Skin of body (tissue), 2 donors: ENCODE data around the gene B3GNT2. TPM values are rescaled to one million over a fixed set of nuclear protein-coding genes. Genes with fewer than 3 reads are reported as not detected.
"Not testable (repeated sequence)": the region's sequence is repeated elsewhere in the genome, so short reads cannot be mapped to it uniquely, and the experiment has no call there.

Experiments
- DNase-seq: peaks from one replicate; lab custom pipeline; 2025; lab: John Stamatoyannopoulos, UW
- total RNA-seq: library from RNA; depleted of rRNA; stranded (reverse); fragments of >200 nt; gene quantifications from one replicate; pipeline ENCODE4 v1.2.3, GENCODE V29; 2014

The B3GNT2 gene, protein sequence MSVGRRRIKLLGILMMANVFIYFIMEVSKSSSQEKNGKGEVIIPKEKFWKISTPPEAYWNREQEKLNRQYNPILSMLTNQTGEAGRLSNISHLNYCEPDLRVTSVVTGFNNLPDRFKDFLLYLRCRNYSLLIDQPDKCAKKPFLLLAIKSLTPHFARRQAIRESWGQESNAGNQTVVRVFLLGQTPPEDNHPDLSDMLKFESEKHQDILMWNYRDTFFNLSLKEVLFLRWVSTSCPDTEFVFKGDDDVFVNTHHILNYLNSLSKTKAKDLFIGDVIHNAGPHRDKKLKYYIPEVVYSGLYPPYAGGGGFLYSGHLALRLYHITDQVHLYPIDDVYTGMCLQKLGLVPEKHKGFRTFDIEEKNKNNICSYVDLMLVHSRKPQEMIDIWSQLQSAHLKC
- 25.4 TPM for total RNA-seq

DNA sequence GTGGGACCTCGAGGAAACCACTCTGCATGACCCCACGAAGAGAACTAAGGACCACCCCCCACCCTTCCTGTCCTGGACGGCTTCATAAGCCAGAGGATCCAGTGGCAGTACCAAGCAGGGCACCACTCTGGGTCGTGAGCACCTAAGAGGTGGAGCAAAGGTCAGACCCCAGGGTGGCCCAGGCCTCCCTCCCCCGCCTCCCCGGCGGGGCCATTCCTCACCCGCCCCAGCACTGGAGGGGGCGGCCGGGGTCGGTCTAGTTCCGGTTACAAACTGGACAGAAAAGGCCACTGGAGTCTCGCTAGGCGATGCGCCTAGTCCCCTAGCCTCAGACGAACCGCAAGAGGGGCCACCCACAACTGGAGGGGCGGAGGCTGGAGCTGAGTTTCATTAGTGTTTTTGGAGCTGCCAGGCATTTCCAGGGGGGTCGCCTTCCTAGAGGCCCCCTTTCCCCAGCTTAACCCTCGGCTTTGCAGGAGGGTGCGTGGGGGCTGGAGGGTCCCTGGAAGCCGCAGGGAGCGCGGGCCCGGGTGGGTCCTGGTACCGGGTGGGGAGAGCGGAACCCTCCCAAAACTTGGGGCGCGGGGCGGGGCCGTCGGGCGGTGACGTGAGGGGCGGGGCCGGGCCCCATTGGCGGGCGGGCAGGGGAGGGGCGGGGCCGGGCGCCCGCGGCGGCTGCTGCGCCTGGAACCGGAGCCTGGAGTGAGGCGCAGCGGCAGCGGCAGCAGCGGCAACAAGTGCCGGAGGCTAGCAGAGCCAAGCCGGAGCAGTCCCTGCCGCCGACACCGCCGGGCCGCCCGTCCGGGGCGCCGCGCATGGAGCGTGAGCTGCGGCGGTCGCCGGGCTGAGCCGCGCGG lies at the start of gene B3GNT2:
Gene B3GNT2, plus strand, starts transcription at position 695 of the 857 bp plus-strand sequence. CDS start 26,106 bp downstream, outside the sequence.
- peak; percentile 60 for DNase-seq

DNA sequence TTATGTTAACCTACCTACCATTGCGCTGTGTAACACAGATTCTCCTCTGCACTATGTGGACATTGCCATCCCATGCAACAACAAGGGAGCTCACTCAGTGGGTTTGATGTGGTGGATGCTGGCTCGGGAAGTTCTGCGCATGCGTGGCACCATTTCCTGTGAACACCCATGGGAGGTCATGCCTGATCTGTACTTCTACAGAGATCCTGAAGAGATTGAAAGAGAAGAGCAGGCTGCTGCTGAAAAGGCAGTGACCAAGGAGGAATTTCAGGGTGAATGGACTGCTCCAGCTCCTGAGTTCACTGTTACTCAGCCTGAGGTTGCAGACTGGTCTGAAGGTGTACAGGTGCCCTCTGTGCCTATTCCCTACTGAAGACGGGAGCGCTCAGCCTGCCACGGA lies 49.1 kb upstream of the B3GNT2 start:
- not testable (repeated sequence) for DNase-seq

DNA sequence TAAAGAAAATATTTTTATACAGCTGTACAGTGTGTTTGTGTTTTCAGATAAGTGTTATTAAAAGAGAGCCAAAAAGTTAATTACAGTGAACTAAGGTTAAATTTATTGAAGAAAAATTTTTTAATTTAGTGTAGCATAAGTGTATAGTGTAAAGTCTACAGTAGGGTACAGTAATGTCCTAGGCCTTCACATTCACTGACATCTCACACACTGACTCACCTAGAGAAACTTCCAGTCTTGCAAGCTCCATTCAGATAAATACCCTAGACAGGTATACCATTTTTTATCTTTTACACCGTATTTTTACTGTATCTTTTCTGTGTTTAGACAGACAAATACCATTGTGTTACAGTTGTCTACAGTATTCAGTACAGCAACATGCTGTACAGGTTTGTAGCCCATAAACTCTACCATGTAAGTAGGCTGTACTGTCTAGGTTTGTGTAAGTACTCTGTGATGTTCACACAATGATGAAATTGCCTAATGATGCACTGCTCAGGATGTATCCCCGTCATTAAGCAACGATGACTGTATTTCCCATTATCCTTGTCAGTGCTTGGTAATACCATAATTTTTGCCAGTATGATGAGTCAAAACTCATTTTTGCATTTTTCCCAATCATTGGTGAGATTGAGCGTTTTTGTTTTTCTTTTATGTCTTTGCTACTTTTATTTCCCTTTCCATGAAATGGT lies 48.2 kb upstream of the B3GNT2 start:
- no peak for DNase-seq

DNA sequence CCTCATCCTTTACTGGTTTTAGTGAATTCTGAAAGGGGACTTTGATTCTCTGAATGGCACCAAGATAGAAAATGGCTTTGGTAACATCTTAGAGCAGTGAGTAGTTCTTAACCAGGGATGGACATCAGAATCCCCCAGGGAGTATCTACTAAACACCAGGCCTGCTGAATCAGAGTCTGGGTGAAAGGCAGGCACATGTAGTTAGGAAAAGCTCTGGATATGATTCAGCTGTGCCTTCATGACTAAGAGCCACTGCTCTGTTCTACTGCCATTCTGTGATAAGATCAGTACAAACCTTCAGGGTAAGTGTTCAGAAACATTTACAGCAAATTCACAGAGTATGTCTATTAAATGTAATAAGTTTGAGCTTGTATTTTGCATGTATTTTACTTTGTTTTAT lies 46.2 kb upstream of the B3GNT2 start:
- no peak for DNase-seq

DNA sequence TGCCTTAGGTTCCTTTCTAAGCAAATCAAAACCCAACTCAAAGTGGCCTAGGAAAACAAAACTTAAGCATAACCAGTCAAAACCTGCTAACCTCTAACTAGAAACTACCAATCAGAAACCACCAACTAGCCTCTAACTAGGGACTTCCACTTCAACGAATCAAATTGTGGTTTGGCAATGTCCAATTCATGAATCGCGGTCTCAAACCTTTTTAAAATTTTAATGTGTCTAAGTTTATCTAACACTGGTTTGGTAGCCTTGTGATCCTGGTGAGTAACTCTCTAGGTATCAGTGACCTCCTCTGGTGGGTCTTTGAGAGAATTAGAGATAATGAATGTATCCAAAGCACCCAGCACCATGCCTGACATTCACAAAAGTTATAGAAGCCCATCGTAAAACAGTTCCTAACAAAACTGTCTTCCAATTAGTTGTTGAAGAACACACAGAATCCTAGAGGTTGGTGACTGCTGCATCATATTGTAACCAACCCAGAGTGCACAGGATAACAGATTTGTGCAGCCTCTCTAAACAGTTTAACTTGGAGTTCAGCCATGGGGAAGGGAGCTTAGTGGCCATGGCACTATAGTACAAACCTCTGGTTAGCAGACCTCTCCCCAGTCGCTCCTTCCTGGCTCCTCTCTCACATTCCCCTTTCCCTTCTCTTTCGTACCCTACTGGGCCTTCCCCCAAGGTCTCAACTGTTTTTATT lies 45.2 kb upstream of the B3GNT2 start:
- DNase-seq = no peak

DNA sequence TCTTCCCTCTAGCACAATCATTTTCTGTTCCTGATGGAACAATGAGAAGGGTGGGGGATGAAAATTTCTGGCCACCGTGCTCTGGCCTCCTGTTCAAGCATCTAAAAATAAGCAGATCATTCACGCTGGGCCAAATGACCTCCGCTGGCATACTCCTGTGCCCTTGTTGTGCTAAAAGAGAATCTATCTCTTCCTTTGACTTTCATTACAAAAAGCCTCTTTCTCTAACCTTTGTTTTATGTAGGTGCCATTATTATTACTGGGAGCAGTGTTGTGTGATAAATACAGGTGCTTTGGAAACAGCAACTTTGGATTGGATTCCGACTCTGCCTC lies 44.6 kb upstream of the B3GNT2 start:
- DNase-seq = no peak

DNA sequence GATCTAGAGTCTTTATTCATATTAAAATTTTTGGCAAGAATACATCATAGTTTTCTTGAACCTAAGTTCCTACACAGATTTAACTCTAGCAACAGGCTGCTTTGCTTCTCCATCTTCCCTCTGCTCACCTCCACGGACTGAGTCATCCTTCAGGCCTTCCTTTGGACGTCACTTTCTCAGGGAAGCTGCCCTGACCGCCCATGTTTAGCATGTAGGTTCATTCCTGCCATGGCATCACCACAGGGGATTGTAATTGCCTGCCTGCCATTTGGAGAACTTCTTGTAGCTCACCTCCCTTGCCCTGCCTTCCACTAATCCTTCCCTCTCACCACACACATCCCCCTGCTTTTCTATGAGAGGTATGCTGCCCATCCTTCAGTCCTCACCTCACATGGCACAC lies 43.9 kb upstream of the B3GNT2 start:
- DNase-seq = no peak

DNA sequence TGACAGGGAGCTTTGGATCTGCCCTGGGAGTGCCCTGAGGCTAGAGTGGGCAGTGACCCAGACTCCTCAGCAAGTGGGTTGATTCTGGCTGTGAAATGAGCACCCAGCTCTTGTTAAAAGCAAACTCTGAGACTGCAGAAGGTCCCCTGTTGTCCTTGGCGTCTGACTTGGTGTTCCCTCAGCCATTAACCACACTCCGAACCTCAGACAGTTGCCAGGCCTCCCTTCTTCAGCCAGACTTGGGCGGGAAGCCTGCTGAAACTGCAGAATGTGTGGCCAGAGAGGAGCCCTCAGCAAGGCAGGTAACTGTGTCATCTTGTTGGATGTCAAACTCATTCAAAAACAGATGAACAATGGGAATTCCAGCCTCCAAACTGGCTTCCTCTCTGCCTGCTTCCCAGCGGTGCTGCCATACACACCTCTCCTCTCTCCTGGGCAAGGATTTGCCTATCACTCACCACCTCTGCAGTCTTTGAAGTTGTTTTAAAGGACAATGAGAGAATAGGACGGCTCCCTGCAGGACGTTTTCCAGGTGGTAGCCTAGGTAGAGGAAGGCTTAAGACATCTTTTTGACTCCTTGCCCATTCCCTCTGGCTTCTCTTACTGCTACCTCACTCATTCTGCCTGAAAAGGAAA lies 38.9 kb upstream of the B3GNT2 start:
- no peak for DNase-seq

DNA sequence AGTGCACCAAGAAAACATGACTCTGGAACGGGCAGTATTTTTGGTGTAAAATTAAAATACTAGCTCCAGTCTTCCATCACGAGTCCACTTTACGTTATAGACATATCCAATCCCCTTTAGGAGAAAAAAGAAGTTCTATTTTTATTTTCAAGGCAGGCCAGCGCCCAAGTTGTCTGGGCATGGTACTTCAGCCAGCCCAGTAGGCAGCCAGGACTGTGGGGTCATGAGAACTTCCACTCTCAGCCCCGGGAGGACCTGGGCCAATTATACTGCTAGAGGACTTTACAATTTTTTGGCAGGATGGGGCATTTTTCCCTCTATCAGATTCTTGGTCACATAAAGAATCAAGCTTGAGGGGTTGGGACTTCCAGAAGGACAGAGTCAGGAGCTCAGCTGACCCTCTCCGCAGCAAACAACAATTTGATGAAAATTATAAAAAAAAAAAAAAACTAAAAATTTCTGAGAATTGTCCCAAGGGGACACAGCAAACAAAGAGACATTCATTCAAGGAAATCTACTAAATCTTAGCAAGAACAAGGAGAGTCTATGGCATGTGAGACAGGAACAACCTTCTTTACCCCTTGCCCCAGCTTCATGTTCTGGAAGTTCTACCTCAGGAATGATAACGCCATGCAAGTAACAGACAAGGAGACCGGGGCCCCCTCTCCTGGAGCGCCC lies 37.3 kb upstream of the B3GNT2 start:
- no peak for DNase-seq

DNA sequence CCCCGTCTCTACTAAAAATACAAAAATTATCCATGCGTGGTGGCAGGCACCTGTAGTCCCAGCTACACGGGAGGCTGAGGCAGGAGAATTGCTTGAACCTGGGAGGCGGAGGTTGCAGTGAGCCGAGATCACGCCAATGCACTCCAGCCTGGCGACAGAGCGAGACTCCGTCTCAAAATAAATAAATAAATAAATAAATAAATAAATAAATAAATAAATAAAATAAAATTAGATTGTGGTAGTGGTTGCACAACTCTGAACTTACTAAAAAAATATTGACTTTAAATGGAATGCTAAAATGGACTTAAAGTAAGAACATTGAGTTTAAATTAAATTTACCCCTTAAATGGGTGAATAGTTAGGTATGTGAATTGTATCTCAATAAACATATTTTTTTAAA lies 35.2 kb upstream of the B3GNT2 start:
- not testable (repeated sequence) for DNase-seq

DNA sequence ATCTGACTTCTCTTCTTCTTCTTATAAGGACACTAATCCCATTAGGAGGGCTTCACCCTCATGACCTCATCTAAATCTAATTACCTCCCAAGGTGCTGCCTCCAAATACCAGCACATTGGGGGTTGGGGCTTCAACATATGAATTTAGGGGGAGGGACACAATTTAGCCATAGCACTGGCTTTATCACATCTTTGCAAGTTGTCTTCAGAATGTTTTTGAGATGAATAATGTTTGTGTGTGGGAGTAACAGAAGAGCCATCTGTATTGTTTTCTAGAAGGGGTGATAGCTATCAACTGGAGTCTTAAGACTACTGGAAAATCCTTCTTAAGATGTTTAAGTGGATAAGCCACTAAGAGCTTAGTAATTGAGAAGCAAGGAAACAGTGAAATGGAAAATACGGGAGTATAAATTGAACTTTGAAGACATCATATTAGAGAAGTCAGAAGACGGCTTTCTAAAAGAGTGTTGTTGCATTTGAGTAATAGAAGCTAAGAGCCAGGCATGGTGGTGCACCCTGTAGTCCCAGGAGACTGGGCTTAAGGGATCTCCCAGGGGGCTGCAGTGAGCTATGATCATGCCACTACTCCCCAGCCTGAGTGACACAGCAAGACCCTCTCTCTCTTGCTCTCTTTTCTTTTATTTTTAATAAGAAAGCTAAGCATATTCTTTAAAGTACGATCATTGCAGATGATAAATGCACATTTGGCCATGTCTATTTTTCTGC lies 32.6 kb upstream of the B3GNT2 start:
- no peak for DNase-seq

DNA sequence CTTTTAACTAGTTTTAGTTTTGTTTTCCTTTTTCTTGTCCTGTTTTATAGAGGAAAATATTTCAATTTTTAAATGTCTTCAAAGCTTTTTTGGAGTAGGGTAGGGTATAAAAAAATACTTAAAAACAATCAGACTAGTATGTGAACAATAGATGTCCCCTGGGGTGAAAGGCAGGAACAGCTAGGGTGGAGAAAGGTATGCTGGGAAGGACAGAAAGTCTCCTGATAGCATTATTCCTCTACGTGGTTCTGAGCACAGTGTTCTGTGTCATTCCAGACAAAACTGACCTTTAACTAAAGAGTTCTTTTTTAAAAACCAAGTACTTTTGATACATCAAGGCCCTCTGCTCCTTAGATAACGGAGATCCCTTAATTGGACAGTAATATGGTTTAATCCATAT lies 32.1 kb upstream of the B3GNT2 start:
- DNase-seq = no peak

DNA sequence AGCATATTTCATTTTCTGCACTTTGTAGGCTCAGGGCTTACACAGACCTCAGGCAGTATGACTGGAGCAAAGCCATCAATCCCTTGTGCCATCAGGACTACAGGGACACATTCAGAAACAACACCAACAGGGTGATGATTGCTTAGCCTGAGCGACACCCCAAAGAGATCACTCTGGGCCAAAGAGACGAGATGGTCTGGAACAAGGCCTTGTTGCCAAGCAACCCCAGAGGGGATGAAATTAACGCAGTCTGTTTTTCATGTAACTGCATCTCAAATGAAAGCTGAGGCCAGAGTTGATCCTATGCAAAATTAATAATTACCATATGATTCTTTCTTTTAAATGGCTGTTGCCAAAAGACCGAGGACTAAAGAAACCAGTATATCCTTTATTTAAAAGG lies 20.2 kb upstream of the B3GNT2 start:
- peak; percentile 7 for DNase-seq

DNA sequence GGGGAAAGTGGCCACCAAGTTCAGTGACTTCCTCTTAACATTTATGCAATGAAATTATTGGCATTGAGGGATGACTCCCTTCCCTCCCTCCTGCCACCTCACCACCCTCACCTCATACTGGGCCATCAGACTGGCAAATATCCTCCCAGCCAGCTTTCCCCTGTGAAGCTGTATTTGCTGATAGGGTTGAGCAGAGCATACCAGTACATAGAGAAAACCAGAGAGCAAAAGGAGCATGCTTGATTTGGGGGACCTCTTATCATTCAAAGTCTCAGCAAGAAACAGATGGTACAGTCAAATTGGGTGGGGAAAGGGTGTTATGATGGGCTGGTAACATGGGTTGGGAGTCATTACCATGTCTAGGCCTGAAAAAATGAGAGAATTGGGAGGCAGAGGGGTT lies 19.1 kb upstream of the B3GNT2 start:
- no peak for DNase-seq

DNA sequence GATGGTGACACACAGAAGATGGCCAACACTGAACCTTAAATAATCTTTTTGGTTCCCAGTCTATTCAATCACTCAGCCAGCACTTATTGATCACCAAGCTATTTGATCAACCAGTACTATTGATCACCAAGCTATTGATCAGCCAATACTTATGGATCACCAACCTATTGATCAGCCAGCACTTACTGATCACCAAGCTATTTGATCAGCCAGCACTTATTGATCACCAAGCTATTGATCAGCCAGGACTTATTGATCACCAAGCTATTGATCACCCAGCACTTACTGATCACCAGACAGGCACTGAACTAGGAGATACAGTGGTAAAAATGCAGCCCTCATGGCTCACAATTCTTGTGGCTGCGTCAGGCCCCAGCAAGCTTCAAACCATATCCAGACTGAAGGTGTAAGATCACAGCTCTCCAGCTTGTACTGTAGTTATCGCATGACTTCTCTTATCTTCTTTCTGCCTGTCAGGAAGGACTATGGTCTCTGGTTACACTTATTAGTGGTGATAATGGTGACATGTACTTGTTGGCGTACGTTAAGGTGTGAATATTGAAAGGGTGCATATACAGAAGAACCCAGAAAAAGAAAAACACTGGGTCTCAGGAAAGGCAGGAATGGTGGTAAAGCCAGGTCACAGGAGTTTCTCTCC lies 18.4 kb upstream of the B3GNT2 start:
- no peak for DNase-seq

DNA sequence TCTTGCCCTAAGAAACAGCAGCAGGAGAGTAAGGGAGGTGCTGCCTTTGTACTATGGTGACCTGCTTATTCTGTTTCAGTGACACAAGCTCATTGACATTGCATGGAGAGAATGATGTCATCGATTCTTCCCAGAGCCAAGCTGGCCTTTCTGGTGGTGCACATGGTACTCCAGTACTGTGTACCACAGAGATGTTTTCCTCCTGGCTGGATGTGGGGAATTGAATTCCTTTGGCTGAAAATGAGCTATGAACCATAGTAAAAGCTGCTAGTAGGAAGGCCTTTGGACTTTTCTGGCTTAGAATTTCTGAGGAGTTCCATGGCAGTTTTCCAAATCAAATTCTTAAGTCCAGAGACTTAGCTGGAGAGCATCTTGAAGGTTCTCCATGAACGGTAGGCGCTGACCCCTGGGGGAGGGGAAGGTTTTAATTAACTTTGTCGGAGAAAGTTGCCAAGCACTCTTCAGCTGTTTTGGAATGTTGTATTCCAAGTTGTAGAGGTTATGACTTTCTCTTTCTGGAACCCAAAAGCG lies 17.1 kb upstream of the B3GNT2 start:
- DNase-seq = peak; percentile 53

DNA sequence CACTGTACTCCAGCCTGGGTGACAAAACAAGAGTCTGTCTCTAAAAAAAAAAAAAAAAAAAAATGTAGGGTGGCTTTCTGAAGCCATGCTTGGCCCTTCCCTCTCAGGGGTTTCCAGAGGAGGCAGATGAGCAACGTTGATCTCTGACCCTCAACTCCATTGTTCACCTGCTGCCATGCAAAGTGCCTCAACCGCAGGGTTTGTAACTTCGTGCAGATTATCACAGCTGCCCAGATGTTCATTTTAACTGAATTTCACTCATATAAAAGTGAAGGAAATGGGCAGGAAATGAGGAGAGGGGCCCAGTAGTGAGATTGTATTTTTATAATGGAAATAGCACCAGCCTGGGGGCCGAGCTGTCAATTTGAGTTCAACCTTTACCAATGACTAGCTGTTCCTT lies 14.9 kb upstream of the B3GNT2 start:
- no peak for DNase-seq

DNA sequence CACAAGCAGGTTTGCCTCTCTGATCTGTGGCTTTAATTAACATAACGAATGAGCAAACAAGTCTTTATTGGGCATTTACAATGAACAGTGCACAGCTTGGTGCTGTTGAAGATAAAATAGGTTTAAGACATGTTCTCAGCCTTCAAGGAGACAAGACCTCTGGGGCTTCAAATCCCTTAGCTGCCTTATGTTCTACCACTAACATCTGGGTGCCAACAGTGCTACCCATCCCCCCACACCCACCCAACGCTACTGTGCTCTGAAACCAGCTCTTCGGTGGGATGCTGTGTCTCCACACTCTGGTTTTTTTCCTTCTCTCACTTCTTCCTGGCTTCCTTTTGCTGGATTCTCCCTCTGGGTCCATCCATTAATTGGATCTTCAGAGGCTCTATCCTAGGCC lies 14.1 kb upstream of the B3GNT2 start:
- DNase-seq = no peak
